CD4-positive, CD25-positive, alpha-beta regulatory T cell (primary cell): ENCODE results near the gene NLRP14. TPM values are rescaled to one million over a fixed set of nuclear protein-coding genes. Genes with fewer than 3 reads are reported as not detected.
A peak's percentile ranks its signal among the peaks of the same experiment; 100 is the strongest.

Experiments used
- ATAC-seq, 2 donors: fragments of 150-1000 bp; cut with Tn5 transposase; one replicate each; pipeline ENCODE4 v1.10.0; 2021; ENCODE audit warnings: low read depth in 2 of 2, moderate number of reproducible peaks in 2 of 2, moderate library complexity in 1 of 2
- DNase-seq, 3 donors: peaks; one replicate each; pipeline versions ENCODE4 v3.0.0 to v3.0.0-alpha.2; 2012 to 2022; ENCODE audit warnings: mixed read lengths in 1 of 3
- H3K27ac ChIP-seq: one replicate; pipeline ENCODE4 v1.7.0; 2013; ENCODE audit warnings: mild to moderate bottlenecking, low read length; ENCODE audit not compliant: insufficient read depth, poor library complexity, severe bottlenecking
- H3K27me3 ChIP-seq: one replicate; pipeline ENCODE4 v1.7.0; 2013; ENCODE audit warnings: low read length; ENCODE audit not compliant: control insufficient read depth, insufficient read depth
- H3K36me3 ChIP-seq: one replicate; pipeline ENCODE4 v1.7.0; 2013; ENCODE audit warnings: mild to moderate bottlenecking, low read length, moderate library complexity; ENCODE audit not compliant: control insufficient read depth, insufficient read depth
- H3K4me1 ChIP-seq: 2 replicates; pipeline ENCODE4 v1.7.0; 2013; ENCODE audit warnings: mild to moderate bottlenecking, low read length; ENCODE audit not compliant: insufficient read depth, control insufficient read depth, poor library complexity, severe bottlenecking
- H3K4me3 ChIP-seq: one replicate; pipeline ENCODE4 v1.7.0; 2013; ENCODE audit warnings: low read depth, mild to moderate bottlenecking, low read length, moderate library complexity
- H3K9me3 ChIP-seq, 2 experiments: 1 replicate in 1 of 2; 2 replicates in 1 of 2; pipeline ENCODE4 v1.7.0; 2013; ENCODE audit warnings: low read length in 2 of 2, mild to moderate bottlenecking in 1 of 2, moderate library complexity in 1 of 2; ENCODE audit not compliant: control insufficient read depth in 2 of 2
- H3K27ac Mint-ChIP-seq, 3 donors: one replicate each; pipeline ENCODE4 v1.8.0; 2020 to 2022; ENCODE audit warnings: mild to moderate bottlenecking in 3 of 3, mixed read lengths in 3 of 3, moderate library complexity in 2 of 3
- H3K27me3 Mint-ChIP-seq: one replicate; pipeline ENCODE4 v1.8.0; 2022; ENCODE audit warnings: mild to moderate bottlenecking, mixed read lengths
- H3K36me3 Mint-ChIP-seq: one replicate; pipeline ENCODE4 v1.8.0; 2020; ENCODE audit warnings: mixed read lengths
- H3K4me1 Mint-ChIP-seq, 4 donors: one replicate each; pipeline ENCODE4 v1.8.0; 2020 to 2022; ENCODE audit warnings: mixed read lengths in 4 of 4, mild to moderate bottlenecking in 1 of 4
- H3K4me3 Mint-ChIP-seq, 4 donors: one replicate each; pipeline ENCODE4 v1.8.0; 2020 to 2022; ENCODE audit warnings: mild to moderate bottlenecking in 4 of 4, mixed read lengths in 4 of 4, moderate library complexity in 3 of 4
- H3K9me3 Mint-ChIP-seq, 7 donors: one replicate each; pipeline ENCODE4 v1.8.0; 2020 to 2022; ENCODE audit warnings: mixed read lengths in 7 of 7, mild to moderate bottlenecking in 3 of 7, moderate library complexity in 2 of 7
- polyA plus RNA-seq, 4 donors: library from polyadenylated mRNA; unstranded; fragments of 300-500 nt; fragmentation: Illumina TruSeq; gene quantifications; one replicate each; pipeline ENCODE4 v1.2.3, GENCODE V29; 2021
- total RNA-seq: library from RNA; stranded (reverse); gene quantifications from one replicate; pipeline ENCODE4 v1.2.3, GENCODE V29; 2022

Gene NLRP14
- total and polyA plus RNA-seq, 5 donors from 2014 or later: not detected

DNA sequence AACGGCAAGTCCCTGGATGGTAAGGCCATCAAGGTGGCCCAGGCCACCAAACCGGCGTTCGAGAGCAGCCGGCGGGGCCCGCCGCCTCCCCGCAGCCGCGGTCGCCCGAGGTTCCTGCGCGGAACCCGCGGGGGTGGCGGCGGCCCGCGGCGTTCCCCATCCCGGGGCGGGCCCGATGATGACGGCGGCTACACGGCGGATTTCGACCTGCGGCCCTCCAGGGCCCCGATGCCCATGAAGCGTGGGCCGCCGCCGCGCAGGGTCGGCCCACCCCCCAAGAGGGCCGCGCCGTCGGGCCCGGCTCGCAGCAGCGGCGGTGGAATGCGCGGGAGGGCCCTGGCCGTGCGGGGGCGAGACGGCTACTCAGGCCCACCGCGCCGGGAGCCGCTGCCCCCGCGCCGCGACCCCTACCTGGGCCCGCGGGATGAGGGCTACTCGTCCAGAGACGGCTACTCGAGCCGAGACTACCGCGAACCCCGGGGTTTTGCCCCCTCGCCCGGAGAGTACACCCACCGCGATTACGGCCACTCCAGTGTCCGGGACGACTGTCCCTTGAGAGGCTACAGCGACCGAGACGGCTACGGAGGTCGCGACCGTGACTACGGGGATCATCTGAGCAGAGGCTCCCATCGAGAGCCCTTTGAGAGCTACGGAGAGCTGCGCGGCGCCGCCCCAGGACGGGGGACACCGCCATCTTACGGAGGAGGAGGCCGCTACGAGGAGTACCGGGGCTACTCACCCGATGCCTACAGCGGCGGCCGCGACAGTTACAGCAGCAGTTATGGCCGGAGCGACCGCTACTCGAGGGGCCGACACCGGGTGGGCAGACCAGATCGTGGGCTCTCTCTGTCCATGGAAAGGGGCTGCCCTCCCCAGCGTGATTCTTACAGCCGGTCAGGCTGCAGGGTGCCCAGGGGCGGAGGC, 69.3 kb downstream of the NLRP14 start:
- DNase-seq (no peak), ATAC-seq (no peak)
- Histone ChIP-seq H3K36me3 (no peaks in the 10 kb centered on the region), H3K27ac (no peak overlapping the region), H3K4me1 (no peaks in the 10 kb centered on the region), H3K9me3 (no peaks in the 10 kb centered on the region), H3K4me3 (no peak overlapping the region), H3K27me3 (peaks cover 3% of the 10 kb centered on the region)
- Mint-ChIP-seq H3K27me3 (peaks cover 13% of the 10 kb centered on the region), H3K27ac (no peak overlapping the region), H3K4me3 (no peak overlapping the region), H3K9me3 (peaks cover 0 to 1% (median 0%) of the 10 kb centered on the region in 7 donors), H3K36me3 (no peaks in the 10 kb centered on the region), H3K4me1 (no peaks in the 10 kb centered on the region)

DNA sequence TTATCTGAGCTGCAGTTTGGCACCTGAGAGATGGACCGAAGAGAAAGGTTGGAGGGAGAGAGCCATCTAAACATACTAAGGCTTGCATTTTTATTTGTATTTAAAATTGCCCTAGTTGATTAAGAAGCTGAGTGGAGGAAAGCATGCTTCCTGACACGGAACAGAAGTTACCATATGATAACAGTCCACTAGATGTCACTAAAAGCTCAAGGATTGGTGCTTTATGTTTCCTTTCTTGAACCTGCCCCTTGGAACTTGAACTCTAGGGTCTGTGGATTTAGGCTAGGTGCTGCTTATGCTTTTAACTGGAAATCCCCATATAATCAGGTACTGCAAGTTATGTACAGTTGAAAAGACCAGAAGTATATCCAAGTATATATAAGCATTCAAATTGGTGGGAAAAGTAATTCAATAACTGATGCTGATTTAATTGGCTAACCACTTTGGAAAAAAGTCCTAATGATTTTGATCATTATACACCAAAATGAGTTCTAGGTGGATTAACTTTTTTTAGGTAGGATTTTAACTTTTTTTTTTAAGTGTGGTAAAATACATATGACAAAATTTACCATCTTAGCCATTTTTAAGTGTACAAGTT, 78.1 kb downstream of the NLRP14 start:
- Mint-ChIP-seq H3K4me1 (no peaks in the 10 kb centered on the region), H3K4me3 (no peak overlapping the region), H3K27ac (no peak overlapping the region), H3K9me3 (no peaks in the 10 kb centered on the region), H3K36me3 (no peaks in the 10 kb centered on the region), H3K27me3 (peaks cover 18% of the 10 kb centered on the region)
- Histone ChIP-seq H3K36me3 (no peaks in the 10 kb centered on the region), H3K27me3 (peaks cover 2% of the 10 kb centered on the region), H3K27ac (no peak overlapping the region), H3K4me3 (no peak overlapping the region), H3K4me1 (no peaks in the 10 kb centered on the region), H3K9me3 (no peaks in the 10 kb centered on the region)
- ATAC-seq (no peak), DNase-seq (peak in 2 of 3 donors; percentile 38 to 61)

DNA sequence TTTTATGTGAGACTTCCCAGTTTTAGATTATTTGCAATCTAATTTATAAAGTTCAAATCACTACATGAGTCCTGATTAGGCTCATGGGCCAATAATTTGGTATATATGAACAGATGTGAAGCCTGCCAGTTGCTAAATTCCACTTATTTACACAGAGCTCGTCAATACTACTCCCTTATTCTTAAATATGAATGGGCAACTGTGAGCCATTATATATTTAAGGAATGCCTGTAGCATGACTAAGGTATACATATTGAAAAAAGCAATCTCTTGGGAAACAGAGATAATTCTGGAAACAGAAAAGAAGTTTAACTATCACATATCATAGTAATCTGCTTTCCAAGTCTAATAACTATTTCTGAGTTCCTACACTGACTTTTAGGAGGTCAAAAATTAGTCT, 95.5 kb downstream of the NLRP14 start:
- Mint-ChIP-seq H3K9me3 (no peaks in the 10 kb centered on the region), H3K4me3 (no peak overlapping the region)
- ATAC-seq: no peak

DNA sequence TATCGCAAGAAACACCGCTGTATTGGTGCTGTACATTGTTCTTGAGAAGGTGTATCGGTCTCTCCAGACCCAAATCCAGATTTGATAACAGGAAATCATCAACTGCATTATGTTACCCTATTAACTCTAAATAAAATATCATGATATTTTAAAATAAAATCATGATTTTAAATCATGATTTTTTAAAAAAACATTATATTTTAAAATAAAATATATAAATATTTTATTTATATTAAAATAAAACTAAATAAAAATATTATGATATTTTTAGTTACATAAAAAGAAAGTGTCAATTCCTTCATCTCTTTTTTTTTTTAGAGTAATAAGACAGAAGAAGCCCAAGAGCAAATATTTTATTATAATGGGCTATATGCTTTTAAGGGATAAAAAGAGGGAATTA, 96.1 kb downstream of the NLRP14 start:
- H3K27ac ChIP-seq: no peak overlapping the region
- no peak for DNase-seq
- peaks cover 12% of the 10 kb centered on the region for H3K27me3 ChIP-seq
- no peak overlapping the region for H3K4me3 Mint-ChIP-seq
- no peaks in the 10 kb centered on the region for H3K36me3 Mint-ChIP-seq
- H3K27ac Mint-ChIP-seq: no peak overlapping the region
- no peaks in the 10 kb centered on the region for H3K36me3 ChIP-seq
- peaks cover 7% of the 10 kb centered on the region for H3K27me3 Mint-ChIP-seq
- no peaks in the 10 kb centered on the region for H3K9me3 Mint-ChIP-seq
- ATAC-seq: no peak
- no peaks in the 10 kb centered on the region for H3K4me1 ChIP-seq
- H3K4me1 Mint-ChIP-seq: no peaks in the 10 kb centered on the region
- H3K9me3 ChIP-seq: no peaks in the 10 kb centered on the region
- H3K4me3 ChIP-seq: no peak overlapping the region

More for the DNA sequence above, 95.5 kb downstream of the NLRP14 start:
- Histone ChIP-seq H3K27ac (no peak overlapping the region), H3K4me1 (no peaks in the 10 kb centered on the region), H3K9me3 (no peaks in the 10 kb centered on the region), H3K4me3 (no peak overlapping the region), H3K27me3 (peaks cover 13% of the 10 kb centered on the region), H3K36me3 (no peaks in the 10 kb centered on the region)
- Mint-ChIP-seq H3K36me3 (no peaks in the 10 kb centered on the region), H3K27me3 (peaks cover 7% of the 10 kb centered on the region), H3K27ac (no peak overlapping the region), H3K4me1 (no peaks in the 10 kb centered on the region)
- DNase-seq: no peak

Other genes starting within 250 kb of the NLRP14 start
- not detected for gene OR2AG2, start 248.5 kb upstream of the NLRP14 start, total RNA-seq
- not detected for gene OR2AG2, start 248.5 kb upstream of the NLRP14 start, polyA plus RNA-seq
- not detected for gene OR2AG1, start 237.5 kb upstream of the NLRP14 start, total RNA-seq
- gene OR2AG1, start 237.5 kb upstream of the NLRP14 start, polyA plus RNA-seq: not detected
- gene OR6A2, start 220.8 kb upstream of the NLRP14 start, total RNA-seq: not detected
- gene OR6A2, start 220.8 kb upstream of the NLRP14 start, polyA plus RNA-seq: not detected
- gene OR10A5, start 174.8 kb upstream of the NLRP14 start, total RNA-seq: not detected
- not detected for gene OR10A5, start 174.8 kb upstream of the NLRP14 start, polyA plus RNA-seq
- gene OR10A2, start 157.4 kb upstream of the NLRP14 start, total RNA-seq: not detected
- gene OR10A2, start 157.4 kb upstream of the NLRP14 start, polyA plus RNA-seq: not detected
- gene OR10A4, start 143.9 kb upstream of the NLRP14 start, total RNA-seq: not detected
- not detected for gene OR10A4, start 143.9 kb upstream of the NLRP14 start, polyA plus RNA-seq
- not detected for gene OR2D2, start 128.0 kb upstream of the NLRP14 start, total RNA-seq
- not detected for gene OR2D2, start 128.0 kb upstream of the NLRP14 start, polyA plus RNA-seq
- gene OR2D3, start 99.5 kb upstream of the NLRP14 start, total RNA-seq: not detected
- not detected for gene OR2D3, start 99.5 kb upstream of the NLRP14 start, polyA plus RNA-seq
- gene ZNF215, start 94.1 kb upstream of the NLRP14 start, total RNA-seq: 0.15 TPM
- under 1 TPM in 1 of 4 donors, not detected in 3; 0.23 TPM for gene ZNF215, start 94.1 kb upstream of the NLRP14 start, polyA plus RNA-seq
- not detected for gene ZNF214, start 133 bp upstream of the NLRP14 start, total RNA-seq
- gene ZNF214, start 133 bp upstream of the NLRP14 start, polyA plus RNA-seq: not detected
- not detected for gene RBMXL2, start 68.5 kb downstream of the NLRP14 start, total RNA-seq
- gene RBMXL2, start 68.5 kb downstream of the NLRP14 start, polyA plus RNA-seq: not detected
- not detected for gene SYT9, start 231.4 kb downstream of the NLRP14 start, total RNA-seq
- under 1 TPM in 1 of 4 donors, not detected in 3; 0.10 TPM for gene SYT9, start 231.4 kb downstream of the NLRP14 start, polyA plus RNA-seq